ENCODE data around the gene MPZL2. TPM values are rescaled to one million over a fixed set of nuclear protein-coding genes. Genes with fewer than 3 reads are reported as not detected.

Gene MPZL2
- total RNA-seq, 4 donors from 2014 or later: 249 to 491 (median 352) TPM

- DNase-seq: no peak
- no peak for TF ChIP-seq POLR2A (IDR thresholded peaks at IDR 0.05)
- no peak for TF ChIP-seq CTCF (IDR thresholded peaks at IDR 0.05)
- Histone ChIP-seq H3K27ac (no peak overlapping the region), H3K4me3 (no peak overlapping the region), H3K36me3 (peaks cover 0 to under 1% (median 0%) of the 10 kb centered on the region in 3 donors), H3K27me3 (peaks cover 0 to 17% (median 0%) of the 10 kb centered on the region in 4 donors), H3K9me3 (no peaks in the 10 kb centered on the region), H3K4me1 (peaks cover 0 to under 1% (median 0%) of the 10 kb centered on the region in 3 donors)
- intact Hi-C loops (cut with DNase I): no loop called here
- WGBS, 2 donors: 72 to 87% methylated on average over 3 to 5 of the region's 5 CpGs
Observed at GRCh38 chr11:118221419-118221818, 42.7 kb downstream of the MPZL2 start.

DNA sequence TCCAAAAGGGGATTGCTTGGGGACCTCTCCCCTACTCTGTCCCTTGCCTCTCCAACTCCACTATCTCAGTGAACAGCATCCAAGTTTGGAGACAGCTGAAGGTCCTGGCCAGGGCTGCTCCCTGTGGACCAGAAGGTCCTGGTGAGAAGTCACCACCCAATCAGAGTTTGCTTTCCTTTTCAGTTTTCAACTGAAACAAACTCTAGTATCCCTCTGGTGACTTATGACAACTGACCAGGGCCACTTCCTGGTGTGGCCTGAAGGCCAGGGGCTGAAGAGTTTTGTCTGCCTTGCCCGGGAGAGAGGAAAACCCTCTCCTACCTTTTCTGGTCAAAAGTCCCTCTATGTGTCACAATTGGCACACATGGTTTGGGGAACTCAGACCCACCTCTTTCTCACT, 44.4 kb downstream of the MPZL2 start:
- H3K4me3 ChIP-seq: no peak overlapping the region
- H3K27ac ChIP-seq: peak overlapping the region in 1 of 4 donors; percentile 4
- H3K4me1 ChIP-seq: peaks cover 0 to 9% (median 0%) of the 10 kb centered on the region in 3 donors
- no peaks in the 10 kb centered on the region for H3K36me3 ChIP-seq
- no peak for DNase-seq
- no peak for TF ChIP-seq CTCF (IDR thresholded peaks at IDR 0.05)
- no peak for TF ChIP-seq POLR2A (IDR thresholded peaks at IDR 0.05)
- H3K27me3 ChIP-seq: peaks cover 0 to 17% (median 0%) of the 10 kb centered on the region in 4 donors
- WGBS, 2 donors: 57% methylated on average over 1 of the region's 1 CpG; no CpG with 5 or more reads in 1 of the 2 donors
- intact Hi-C loops (cut with DNase I): no loop called here
- no peaks in the 10 kb centered on the region for H3K9me3 ChIP-seq

- peaks cover 0 to 19% (median 0%) of the 10 kb centered on the region in 4 donors for H3K27me3 ChIP-seq
- no peaks in the 10 kb centered on the region for H3K36me3 ChIP-seq
- H3K27ac ChIP-seq: no peak overlapping the region
- no peak for DNase-seq
- peaks cover 0 to 9% (median 0%) of the 10 kb centered on the region in 3 donors for H3K4me1 ChIP-seq
- H3K4me3 ChIP-seq: no peak overlapping the region
- intact Hi-C loops (cut with DNase I): no loop called here
- TF ChIP-seq POLR2A (IDR thresholded peaks at IDR 0.05): no peak
- no peak for TF ChIP-seq CTCF (IDR thresholded peaks at IDR 0.05)
- H3K9me3 ChIP-seq: no peaks in the 10 kb centered on the region
Observed at GRCh38 chr11:118219244-118219643, 44.9 kb downstream of the MPZL2 start.

DNA sequence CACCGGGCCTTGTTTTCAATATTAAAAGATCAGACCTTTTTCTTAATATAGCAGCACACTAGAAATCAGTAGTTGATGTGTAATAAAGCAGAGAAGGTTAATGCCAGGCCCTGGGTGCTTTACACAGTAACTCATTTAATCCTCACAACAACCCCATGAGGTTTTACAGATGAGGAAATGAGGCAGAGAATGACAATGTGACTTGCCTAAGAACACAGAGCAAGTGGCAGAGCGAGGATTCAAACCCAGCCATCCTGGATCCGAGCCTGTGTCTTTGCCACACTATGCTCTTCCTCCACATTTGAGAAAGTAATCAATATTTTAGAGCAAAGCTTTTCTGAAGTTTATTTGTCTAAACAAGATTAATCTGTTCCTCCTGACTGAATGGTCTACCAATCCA, 46.5 kb downstream of the MPZL2 start:
- no peak for TF ChIP-seq CTCF (IDR thresholded peaks at IDR 0.05)
- no peak for TF ChIP-seq POLR2A (IDR thresholded peaks at IDR 0.05)
- H3K4me1 ChIP-seq: peaks cover 0 to 9% (median 0%) of the 10 kb centered on the region in 3 donors
- no peak overlapping the region for H3K4me3 ChIP-seq
- intact Hi-C loops (cut with DNase I): no loop called here
- 66 to 85% methylated on average over 3 of the region's 3 CpGs for WGBS, 2 donors
- H3K36me3 ChIP-seq: no peaks in the 10 kb centered on the region
- no peak for DNase-seq
- H3K27ac ChIP-seq: peak overlapping the region in 1 of 4 donors; percentile 0
- H3K9me3 ChIP-seq: no peaks in the 10 kb centered on the region
- H3K27me3 ChIP-seq: peaks cover 0 to 27% (median 0%) of the 10 kb centered on the region in 4 donors

GRCh38 chr11:118216621-118217481, 47.2 kb downstream of the MPZL2 start:
- peaks cover 0 to 21% (median 0%) of the 10 kb centered on the region in 4 donors for H3K27me3 ChIP-seq
- H3K4me1 ChIP-seq: peaks cover 0 to 9% (median 0%) of the 10 kb centered on the region in 3 donors
- intact Hi-C loops (cut with DNase I): no loop called here
- H3K4me3 ChIP-seq: no peak overlapping the region
- peak overlapping the region in 1 of 4 donors; percentile 42 for H3K27ac ChIP-seq
- no peak for TF ChIP-seq CTCF (IDR thresholded peaks at IDR 0.05)
- no peak for TF ChIP-seq POLR2A (IDR thresholded peaks at IDR 0.05)
- H3K9me3 ChIP-seq: no peaks in the 10 kb centered on the region
- WGBS, 2 donors: 66 to 74% methylated on average over 9 to 11 of the region's 11 CpGs
- no peaks in the 10 kb centered on the region for H3K36me3 ChIP-seq
- no peak for DNase-seq

Data from esophagus squamous epithelium (tissue), 5 donors.